Stimulated activated CD4-positive, alpha-beta T cell treated with anti-CD3 and anti-CD28 coated beads, Interleukin-2, amount 100 ng/mL, for 24 hours (primary cell): Measurements from ENCODE around the gene TSR1.

ENCODE experiments used
- DNase-seq, 2 donors: peaks; one replicate each; pipeline ENCODE4 v3.0.0-alpha.2; 2020

Gene TSR1

GRCh38 chr17:2277429-2278170 lies 58.7 kb downstream of the TSR1 start:
- no peak for DNase-seq

GRCh38 chr17:2275722-2276121 lies 60.5 kb downstream of the TSR1 start:
- no peak for DNase-seq

GRCh38 chr17:2274414-2274813 lies 61.8 kb downstream of the TSR1 start:
- no peak for DNase-seq
